GM19035 (cell line): ENCODE measurements around the gene EPSTI1.
"Not testable (repeated sequence)": the region's sequence is repeated elsewhere in the genome, so short reads cannot be mapped to it uniquely, and the experiment has no call there.

Experiments used
- ATAC-seq: cut with Tn5 transposase; IDR thresholded peaks from one replicate; pipeline ENCODE4 v1.9.1; 2021; ENCODE audit not compliant: unreplicated experiment

EPSTI1 gene

DNA sequence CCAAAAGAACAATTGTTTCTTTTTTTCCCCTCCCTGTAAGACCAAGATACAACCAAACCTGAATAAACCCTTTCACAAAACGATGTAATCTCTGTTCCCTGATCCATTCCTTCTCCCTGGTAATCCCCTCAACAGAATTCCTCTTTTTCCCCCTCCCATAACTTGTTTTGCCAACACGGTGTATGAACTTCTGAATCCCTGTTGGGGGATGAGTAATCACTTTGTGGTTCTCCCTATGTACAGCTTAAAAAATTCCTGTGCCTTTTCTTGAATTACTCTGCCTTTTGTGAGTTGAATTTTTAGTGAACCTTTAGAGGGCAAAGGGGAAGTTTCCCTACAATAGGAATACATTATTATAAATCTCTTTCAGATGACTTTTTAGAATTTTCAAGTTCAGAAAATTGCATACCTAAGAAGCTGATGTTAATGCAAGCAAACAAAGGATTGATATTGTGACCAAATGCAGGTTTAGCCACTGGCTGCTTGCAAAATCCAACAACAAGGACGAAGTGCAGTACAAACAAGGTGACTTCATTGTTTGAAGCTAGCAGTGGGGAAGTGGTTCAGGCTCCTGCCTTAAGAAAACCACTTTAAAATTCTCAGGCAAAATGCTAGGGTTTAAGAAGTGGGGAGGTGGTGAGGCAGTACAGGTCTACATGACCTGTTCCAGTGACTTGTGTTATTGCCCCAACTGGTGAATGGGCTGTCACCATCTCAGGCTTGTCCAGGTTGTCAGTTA lies 15.0 kb upstream of the EPSTI1 start:
- ATAC-seq: no peak

DNA sequence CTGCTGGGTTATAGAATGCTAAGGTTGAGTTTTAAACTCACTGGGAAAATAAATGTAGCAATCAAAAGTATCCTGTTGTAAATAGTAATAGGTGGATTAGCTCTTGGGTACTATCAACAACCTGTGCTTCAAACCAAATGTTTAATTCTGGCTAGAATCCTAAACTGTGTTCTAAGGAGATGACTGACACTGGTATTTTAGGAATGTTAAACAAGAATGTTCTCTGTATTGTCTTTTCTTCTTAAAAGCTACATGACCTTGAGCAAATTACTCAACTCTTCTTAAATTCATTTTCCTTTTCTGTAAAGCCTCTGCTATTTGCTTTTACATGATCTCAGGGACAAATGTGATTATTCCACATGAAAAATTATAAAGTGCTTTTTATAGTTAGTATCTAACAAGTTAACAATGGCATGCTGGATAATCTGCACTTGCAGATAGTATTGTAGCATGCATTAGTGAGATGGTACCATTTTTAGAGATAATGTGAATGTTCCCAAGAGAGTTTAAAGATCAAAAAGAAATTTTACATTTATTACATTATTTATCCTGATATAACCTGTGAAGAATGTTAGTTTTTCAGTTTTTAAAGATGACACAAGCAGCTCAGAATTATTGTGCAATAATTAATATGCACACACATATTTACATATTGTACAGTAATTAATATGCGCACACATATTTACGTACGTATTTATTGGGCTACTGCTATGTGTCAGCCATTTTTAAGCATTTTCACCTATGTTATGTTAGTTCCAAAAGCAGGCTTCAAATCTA lies 13.6 kb upstream of the EPSTI1 start:
- ATAC-seq: no peak

DNA sequence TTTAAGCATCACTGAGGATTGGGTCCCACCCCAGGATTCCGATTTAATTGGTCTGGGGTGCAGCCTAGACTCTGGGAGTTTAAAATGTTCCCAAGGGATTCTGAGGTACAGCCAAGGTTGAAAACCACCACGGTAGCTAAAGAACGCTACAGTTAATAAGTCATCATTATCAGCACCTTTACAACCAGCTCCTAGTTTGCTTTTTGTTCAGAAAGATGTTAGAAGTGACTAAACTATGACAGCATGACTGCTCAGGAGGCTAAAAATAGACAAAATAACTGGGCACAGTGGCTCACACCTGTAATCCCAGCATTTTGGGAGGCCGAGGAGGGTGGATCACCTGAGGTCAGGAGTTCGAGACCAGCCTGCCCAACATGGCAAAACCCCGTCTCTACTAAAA lies 11.7 kb upstream of the EPSTI1 start:
- ATAC-seq: no peak

DNA sequence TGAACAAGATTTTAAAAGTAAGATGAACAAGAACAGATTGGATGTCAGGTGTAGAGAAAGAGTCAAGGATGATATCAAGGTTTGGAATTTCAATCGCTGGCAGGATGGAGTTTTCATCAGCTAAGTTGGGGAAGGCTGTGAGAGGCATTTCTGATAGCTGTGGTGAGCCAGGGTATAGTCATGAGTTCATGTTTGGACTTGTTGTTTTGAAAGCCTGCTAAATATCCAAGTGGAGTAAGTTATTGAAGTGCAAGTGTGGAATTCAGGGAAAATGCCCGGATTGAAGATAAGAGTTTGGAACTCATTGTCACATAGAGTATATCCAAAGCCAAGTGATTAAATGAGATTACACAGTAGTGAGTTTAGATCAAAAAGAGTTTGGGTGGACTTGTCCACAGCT lies 11.0 kb upstream of the EPSTI1 start:
- no peak for ATAC-seq

DNA sequence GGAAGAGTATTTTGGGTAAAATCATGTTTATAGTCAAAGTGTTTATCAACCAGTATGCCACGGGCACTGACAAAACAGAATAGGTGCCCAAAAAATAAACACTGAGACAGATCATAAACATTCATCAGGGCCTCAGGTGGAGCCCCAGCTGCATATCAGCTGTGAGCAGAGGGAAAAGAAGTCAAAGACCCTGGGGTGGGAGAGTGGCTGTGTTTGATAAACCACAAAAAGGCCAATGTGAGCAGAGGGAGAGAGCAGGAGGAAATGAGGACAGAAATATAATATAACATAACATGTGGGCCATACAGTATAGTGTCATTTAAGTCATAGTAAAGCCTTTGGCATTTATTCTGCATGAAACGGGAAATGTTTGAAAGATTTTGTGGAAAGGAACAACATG lies 10.0 kb upstream of the EPSTI1 start:
- ATAC-seq: no peak

DNA sequence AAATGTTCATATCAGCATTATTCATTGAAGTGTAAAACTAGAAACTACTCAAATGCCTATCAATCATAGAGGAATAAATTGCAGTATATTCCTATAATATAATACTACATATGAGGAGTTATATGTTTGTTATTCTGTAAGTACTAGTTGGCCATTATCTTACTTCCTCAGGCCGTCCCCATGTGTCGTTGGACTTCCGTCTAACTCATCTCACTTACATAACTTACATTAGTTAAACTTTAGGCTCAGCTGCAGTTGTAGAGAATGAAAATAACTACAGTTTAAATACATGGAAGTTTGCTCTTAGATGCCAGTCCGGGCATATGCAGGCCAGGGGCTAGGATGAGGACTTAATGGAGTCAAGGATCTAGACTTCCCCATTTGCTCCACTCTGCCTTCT lies 8.6 kb upstream of the EPSTI1 start:
- ATAC-seq: no peak

DNA sequence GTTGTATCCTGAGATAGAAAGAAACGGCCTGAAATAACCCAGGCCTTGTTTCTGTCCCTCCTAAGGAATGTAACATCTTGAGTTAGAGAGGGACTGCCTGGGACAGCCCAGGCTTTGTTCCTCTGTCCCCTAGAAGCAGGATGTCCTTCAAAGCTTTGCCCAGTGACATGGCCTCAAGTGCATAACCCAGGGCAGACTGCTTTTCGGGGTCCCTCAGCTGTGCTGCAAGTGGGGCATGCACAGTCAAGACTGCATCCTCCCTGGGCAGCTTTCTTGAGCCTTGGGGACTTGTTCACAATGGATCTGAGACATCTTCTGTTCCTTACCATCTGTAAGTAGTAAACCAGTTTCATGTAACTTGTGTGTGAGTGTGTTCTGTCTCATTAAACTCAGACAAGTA lies 7.5 kb upstream of the EPSTI1 start:
- no peak for ATAC-seq

DNA sequence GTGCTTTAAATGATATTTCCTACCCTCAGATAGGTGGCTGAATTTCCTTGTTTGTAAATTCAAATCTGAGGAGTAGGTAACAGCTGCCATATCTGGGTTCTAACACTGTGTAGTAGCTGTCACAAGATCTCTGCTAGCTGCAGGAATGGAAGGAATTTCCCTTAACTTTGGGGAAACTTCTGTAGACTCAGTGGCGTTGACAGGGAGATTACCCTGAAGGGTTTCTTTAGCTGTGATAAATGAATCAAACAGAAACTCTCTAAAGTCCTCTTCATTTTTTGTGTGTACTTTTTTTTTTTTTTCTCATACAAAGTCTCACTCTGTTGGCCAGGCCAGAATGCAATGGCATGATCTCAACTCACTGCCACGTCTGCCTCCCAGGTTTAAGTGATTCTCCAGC lies 5.3 kb upstream of the EPSTI1 start:
- peak; percentile 56 for ATAC-seq

DNA sequence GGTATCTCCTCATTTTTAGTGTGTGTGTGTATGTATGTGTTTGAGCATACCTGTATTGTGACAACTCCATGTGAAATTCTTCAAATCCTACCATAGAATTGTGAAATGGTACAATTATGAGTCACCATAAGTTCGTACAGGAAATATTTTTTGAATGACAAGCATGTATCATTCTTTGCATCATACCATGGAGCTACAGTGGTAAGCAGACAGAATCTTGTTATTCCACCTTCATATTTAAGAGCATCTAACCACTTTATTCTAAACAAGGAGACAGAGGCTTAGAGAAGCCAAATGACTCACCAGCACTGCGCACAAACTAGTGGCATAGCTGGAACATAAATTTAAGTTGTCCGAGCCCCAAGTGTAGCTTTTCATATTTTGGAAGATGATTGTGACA lies 4.5 kb upstream of the EPSTI1 start:
- no peak for ATAC-seq

DNA sequence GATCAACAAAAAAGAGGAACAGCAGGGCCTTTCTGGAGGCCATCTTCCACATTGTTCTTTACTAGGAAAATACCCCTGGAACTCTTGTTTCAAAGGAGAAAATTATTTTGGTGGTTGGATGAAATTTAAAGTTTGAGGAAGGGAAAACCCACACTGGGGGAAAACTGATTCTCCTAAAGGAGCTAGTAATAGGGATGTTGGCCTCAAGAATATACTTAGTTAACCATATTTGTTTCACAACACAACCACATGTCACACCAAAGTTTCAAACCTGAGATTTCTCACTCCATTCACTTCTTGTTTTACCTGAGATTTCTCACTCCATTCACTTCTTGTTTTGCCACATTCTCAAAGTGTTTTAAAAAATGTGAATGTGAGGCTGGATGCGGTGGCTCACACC lies 2.8 kb upstream of the EPSTI1 start:
- ATAC-seq: no peak

DNA sequence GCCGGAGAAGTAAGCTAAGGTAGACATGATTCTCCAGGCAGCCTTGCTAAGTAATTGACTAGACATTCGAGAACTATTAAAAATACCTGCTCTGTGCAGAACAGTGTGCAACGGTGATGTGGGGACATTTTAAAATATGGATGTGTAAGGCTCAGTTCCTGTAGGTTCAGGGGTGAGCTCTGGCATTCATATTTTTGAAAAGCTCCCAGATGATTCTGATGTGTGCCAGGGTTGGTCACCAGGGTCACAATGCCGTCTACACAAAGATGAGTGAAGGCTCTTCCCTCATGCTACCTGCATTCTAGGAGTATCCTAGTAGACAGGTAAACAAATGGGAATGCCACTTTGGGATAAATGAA lies 702 bp upstream of the EPSTI1 start:
- peak; percentile 17 for ATAC-seq

DNA sequence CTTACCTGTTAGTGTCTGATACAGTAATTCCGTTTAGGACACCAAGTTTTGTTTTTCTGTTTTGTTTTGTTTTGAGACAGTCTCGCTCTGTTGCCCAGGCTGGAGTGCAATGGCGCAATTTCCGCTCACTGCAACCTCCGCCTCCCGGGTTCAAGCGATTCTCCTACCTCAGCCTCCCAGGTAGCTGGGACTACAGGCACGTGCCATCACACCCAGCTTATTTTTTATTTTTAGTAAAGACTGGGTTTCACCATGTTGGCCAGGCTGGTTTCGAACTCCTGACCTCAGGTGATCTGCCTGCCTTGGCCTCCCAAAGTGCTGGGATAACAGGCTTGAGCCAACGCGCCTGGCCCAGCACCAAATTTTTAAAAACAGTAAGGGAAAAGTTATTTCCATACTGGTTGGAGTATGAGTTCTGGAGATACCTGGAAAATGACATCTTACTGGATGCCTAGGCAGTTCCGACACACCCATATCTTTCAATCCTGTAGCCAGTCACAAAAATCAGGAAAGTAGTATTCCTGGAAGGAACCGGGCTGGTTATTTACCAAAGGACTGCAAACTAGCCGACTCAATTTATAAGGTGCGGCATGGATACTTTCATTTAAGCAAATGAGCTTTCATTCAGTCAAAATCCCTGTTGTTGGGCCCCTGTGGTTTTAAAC lies 676 bp downstream of the EPSTI1 start:
- ATAC-seq: not testable (repeated sequence)

DNA sequence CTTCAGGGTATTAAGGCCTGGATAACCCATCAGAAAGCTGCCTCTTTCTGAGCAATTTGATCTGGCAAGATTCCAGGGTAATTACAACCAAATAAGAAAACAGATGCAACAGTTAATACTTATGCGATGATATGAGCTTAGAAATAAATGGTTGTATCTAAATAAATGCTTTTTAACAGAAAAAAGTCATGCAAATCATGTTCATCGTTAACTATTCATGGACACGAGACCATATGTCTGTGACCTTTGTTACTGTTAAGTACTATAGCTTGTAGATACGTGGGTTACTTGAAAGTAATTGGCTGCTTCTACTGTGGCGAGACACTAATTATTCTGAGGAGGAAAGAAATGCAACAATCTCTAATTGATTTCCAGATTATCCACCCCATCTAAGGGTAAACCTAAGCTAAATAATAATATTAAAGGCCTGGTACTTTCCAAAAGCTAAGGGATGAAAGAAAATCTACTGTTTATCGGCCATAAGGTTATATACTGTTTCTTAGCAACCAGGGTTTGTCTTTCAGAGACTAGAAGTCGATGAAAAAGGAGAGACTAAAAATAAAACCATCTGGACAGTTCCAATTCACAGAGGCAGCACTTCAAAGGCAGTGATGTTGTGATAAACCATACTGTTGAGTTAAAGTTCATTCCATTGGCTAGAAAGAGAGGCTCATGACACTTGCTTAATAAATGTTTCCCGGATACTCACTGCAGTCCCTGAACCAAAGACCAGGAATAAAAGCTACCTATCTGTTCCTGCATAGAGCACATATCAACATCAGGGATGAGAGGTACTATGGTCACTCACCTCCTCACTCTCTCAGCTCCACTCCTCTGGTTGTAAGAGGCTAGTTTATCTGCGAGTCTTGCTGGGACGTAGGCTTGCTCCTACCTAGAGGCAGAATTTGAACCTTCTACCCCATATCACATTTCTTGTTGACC lies 1.5 kb downstream of the EPSTI1 start:
- ATAC-seq: no peak

DNA sequence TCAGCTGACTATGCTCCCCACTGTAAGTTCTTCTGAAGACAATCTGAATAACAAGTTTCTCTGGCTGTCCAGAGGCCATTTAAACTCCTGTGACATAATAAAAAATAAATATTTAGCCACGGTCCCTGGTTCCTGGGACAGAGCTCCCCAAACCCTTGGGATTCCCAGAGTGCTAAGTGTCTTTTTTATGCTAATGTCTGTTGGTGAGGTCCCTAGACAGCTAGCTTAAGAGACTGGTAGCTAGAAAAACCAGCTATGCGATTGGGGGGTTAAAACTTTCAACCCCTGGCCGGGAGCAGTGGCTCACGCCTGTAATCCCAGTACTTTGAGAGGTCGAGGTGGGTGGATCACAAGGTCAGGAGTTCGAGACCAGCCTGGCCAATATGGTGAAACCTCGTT lies 5.9 kb downstream of the EPSTI1 start:
- ATAC-seq: no peak

DNA sequence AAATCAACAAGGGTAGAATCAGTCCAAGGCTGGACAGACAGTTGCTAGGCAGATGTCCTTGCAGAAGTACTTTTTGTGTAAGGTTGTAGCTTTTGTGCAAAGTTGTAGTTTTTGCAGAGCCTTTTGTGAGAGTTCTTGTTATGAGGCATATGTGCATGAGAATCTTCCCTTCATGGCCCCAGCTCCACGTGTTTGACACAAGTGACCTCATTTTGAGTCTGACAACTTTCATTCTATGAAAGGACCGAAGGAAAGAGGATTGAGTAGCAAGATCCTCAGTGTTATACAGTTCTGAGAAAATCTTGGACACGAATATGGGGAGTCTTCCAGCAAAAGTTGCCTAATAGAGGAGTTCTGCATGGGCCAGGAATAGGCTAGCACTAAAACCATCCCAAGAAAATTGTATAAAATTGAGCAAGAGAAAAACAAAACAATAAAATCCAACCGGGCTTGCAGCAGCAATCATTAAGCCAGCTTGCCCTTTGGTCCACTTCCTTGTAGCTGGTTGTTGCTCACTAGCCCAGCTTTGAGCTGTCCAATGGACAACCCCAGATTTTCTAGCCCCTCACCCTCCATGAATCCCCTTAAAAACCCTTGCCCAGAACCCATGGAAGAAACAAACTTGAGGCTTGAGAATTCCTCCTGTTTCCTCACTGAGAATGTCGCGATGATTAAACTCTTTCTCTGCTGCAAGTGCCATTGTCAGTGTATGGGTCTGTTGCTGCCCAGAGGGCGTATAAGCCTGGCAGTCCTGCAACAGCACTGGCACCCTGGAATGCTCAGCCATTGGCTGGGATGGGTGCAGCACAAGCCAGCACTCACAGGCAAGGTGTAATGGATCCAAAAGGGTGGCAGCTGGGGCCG lies 6.5 kb downstream of the EPSTI1 start:
- ATAC-seq: no peak

DNA sequence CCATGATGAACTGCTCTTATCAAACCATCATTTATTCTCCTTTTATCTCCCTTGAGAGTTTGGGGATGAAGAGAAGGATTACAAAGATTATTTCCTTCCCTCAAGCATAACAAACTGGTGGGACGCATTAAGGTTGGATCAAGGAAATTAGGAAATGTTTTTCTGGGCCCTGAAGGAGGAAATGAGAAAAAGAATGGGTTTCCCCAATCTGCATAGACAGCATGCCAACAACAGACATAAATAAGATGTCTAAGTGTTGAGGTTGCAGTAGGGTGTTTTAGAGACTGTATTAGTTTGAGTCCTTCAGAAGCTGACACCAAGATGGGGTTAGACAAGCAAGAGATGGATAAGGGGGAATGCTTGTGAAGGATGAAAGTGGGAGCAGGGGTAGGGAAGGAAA lies 7.3 kb downstream of the EPSTI1 start:
- no peak for ATAC-seq

DNA sequence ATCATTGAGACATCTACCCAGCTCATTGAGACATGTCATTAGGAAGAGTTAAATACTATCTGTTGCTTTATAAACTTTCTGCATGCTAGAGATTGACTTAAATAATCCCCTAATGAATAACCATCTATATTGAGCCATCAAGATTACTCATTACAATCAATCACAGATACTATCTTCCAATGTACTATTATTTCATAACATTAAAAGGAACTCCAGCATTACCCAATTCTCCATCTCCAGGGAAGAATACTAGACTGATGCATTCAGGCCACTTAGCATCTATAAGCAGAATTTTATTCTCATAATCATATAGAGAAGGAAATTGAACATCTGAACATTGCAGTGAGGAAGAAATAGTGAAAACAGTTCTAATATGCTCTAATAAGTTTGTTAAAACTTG lies 8.0 kb downstream of the EPSTI1 start:
- ATAC-seq: no peak

DNA sequence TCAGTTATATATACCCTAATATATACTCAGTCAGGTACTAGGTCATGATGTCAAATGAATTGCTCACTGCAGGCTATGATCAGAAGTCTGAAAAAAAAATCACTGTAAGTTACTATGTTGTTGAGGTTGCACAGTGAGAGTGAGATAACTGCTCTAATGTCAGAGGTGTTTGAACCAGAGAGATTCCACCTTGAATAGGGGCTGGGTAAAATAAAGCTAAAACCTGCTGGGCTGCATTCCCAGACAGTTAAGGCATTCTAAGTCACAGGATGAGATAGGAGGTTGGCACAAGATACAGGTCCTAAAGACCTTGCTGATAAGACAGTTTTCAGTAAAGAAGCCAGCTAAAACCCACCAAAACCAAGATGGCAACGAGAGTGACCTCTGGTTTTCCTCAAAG lies 10.2 kb downstream of the EPSTI1 start:
- ATAC-seq: no peak

DNA sequence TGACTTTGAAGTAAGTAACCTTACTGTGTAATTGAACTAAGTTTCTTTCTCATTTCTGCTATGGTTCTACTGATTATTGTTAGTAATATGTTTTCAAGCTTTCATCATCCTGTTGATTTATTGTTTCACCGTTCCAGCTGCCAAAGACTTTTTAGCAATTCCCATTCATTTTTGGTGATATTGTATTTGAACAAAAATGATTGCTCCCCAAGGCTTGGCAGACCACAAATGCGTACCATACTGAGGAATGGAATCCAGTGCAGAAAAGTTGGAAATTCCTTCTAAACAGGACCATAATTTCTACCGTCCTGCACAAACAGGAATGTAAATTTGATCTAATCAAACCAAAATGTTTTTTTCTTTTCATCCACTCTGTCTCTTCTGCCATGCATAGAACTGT lies 10.7 kb downstream of the EPSTI1 start:
- ATAC-seq: no peak

DNA sequence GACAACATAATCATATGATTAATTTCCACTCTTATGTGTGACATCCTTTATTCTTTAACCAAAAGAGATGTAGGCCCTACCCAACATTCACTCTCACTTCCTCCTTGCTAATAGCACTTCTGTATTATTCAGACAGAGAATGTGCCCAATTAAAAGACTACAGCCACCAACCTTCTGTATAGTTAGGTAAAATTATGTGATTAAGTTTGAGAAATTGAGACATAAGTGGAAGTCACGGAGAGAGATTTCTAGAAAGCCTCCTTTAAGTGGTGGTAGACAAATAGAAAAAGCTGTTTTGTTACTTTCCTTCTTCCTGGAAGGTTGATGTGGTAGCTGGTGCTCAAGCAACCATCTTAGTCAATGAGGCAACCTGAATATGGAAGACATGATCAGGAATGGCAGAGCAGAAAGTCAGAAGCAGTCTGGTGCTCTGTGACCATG lies 14.8 kb downstream of the EPSTI1 start:
- no peak for ATAC-seq
